GM18507 (cell line): ENCODE measurements around the gene PSMB3.

Experiments used
- DNase-seq: peaks from one replicate; pipeline ENCODE4 v3.0.0; 2011; ENCODE audit warnings: low read depth; ENCODE audit not compliant: insufficient read length; ENCODE audit errors: extremely low spot score
- FAIRE-seq: peaks from 2 replicates; lab custom pipeline; 2011; peaks lifted over from hg19 to GRCh38; lab: Jason Lieb, UNC

The PSMB3 gene

DNA sequence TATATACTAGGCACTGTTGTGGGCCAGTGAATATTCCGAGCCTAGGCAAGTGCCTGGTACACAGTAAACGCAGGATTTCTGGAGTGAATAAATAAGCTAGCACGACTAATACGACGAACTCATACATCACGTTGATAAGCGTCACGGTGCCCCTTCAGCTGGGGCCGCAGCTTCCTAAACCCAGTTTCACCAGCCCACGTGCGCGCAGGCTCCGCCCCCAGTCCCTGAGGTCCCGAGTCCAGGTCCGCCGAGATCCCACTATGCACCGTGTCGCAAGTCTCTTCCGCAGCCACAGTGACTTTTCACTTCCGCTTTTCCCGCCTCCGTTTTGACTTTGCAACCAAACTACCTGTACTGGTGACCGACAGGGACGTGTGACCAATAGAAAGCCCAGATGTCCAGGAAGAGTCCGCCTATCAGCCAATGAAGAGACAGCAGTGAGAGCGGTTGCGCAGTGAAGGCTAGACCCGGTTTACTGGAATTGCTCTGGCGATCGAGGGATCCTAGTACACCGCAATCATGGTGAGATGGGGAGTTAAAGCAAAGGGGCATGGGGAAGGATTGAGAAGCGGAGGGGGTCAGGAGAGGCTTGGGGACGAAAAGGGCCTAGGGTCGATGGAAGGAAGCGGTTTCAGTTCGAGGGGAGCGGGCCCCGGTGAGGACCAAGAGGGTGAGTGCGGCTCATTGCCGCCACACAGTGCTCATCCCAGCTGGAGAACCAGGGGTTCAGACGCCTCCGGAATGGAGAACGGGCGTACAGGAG, at the start of gene PSMB3:
TSS of gene PSMB3 (plus strand) at position 434 of the 763 bp plus-strand sequence. CDS start at position 520, 86 bp downstream.
- FAIRE-seq (no peak), DNase-seq (peak; percentile 92)

DNA sequence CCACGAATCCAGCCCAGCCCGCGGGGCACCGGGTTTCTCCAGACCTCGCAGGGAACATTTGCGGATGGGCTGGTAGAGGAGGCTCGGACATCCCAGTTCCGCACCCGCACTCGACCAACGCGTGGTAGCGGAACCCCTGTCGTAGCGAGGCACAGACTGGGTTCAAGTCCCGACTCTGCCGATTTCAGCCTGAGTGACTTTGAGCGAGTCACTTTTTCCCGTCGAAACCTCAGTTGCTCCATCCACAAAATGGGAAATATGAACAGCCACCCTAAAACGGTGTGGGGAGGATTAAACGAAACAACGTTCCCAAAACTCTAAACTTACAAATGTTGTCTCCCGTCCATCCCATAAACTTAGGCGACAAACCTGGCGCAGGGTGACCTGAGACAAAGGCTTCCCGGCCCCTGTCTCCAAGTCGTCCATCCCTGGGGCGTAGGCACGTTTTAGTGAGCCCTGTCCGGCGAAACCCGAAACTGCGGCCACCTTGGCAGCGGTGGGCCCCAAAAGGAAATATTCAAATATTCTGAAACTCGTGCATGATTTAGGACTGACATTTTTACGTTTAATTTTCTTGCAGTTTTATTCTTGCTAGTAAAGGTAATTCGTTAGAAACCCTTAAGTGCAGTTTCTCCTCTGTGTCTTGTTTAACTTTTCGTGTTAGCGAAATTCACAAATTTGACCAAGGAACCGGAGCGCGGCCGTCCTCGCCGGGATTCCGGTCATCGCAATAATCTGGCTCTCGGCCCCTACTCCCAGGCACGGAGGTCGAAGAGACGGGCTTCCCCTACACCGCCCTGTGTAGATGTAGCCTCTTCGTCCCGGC, 49.4 kb upstream of the PSMB3 start:
- no peak for FAIRE-seq

DNA sequence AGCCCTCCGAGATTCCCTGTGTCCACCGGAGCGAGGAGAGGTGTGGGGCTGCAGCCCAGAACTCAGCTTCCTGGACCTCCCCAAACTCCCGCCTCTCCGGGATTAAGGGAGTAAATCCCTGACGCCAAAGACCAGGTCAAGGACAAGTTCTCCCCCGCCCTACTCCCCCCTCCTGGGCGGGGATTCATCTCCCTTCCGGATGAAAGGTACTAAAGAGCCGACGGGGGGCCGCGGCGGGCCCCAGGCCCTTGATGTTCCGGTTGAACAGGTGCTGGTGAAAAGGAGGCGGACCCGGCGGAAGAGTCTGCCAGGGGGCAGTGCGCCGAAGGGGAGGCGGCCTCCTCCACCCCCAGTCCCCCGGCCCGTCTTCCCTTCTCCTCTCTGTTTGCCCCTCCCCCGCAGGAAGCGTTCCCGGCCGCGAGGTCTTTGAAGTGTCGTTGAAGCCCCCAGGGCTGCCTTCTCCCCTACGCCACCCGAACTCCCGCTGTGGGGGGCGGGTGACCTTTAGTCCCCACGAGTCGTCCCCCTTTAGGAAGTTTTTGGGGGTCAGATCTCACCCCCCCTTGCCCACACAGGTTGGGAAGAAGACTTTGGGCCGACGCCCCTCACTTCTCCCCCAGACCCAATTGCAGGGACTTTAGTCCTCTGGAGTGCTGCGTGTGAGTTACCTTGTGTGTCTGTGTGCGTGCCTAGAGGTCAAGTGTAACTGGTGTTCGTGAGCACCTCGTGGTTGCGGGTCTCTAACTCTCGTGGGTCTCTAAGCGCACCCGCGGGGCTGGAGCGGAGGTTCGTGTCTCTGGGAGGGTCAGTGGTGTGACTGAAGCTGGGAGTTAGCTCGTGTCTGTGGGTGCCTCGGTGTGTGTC, 48.6 kb upstream of the PSMB3 start:
- FAIRE-seq (no peak), DNase-seq (no peak)

More for the DNA sequence above, 49.4 kb upstream of the PSMB3 start:
- no peak for DNase-seq

DNA sequence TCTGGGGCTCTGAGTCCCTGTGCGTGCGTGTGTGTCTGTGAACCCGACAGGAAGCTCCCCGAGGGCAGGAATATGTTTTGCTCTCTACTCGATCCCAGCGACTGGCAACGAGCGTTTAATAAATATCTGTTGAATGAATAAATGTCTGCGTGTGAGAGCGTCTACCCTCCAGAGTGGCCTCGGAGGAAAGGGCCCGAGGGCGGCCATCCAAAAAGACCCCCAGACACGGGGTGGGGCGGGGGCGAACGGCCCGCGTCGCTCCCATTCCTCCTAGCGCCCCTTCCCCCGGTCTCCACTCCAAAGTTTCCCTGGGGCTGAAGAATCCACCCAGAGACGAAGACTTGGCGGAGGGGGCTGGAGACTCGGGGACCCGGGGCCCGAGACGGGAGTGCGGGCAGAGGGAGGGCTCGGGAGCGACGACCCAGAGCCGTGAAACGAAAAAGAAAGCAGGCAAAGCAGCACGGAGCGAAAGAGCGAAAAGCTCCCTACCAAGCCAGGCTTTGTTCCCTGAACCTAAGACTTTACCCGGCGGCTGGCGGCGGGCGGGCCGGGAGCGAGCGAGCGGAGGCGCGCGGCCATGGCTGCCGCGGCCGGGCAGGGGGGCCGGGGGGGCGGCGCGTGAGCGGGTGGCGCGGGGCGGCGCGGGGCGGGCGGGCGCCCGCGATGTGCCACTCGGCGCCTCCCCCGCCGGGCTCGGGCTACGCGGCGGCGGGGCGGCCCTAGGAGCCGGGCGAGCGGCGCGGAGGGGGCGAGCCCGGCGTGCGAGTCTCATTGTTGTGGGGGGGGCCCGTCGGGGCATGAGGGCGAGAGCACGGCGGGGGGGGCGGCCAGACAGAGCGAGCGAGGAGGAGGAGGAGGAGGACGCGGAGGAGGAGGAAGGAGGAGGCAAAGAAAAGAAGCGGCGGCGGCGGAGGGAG, 47.7 kb upstream of the PSMB3 start, which contains the start of gene MLLT6:
TSS of gene MLLT6 (plus strand) at position 668 of the 917 bp plus-strand sequence. CDS start 360 bp downstream, outside the sequence.
- FAIRE-seq (no peak), DNase-seq (no peak)

DNA sequence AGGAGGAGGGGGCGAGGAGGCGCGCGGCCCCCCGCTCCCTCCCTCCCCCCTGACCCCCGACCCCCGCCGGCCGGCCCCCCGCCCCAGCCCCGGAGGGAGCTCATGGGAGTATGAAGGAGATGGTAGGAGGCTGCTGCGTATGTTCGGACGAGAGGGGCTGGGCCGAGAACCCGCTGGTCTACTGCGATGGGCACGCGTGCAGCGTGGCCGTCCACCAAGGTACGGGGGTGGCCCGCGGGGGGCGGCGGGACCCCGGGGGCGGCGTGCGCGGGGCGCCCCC, 47.1 kb upstream of the PSMB3 start:
- DNase-seq = no peak
- FAIRE-seq = no peak

DNA sequence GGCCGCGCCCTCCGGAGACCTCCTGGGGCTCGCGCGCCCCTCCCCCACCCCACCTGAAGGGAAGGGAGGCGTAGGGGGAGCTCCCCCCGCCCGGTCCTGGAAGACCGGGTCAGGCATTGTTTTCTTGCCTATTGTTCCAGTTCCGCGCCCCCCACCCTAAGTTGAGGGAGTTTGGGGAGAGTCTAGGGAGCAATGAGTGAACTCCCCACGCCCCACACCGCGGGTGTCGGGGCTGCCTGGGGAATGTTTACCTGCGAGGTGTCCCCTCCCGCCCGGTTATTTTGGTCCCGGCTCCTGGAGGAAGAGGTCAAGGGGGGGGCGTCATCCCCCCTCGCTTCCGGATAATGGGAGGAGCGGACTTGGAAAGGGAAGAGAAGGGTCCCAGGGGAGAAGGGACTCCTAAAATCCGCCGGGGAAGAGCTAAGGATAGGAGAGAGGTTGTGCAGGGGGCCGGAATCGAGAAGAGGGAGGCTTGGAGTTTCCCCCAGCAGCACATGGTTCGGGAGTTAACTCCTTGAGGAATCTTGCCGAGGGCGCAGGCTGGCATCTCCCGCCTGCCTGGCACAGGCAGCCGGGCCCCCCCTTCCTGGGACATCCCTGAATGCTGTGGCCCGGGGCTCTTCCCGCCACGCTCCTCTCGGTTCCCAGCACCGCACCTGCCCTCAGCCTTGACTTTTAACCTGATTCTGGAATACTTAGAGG, 46.6 kb upstream of the PSMB3 start:
- DNase-seq (no peak), FAIRE-seq (no peak)

DNA sequence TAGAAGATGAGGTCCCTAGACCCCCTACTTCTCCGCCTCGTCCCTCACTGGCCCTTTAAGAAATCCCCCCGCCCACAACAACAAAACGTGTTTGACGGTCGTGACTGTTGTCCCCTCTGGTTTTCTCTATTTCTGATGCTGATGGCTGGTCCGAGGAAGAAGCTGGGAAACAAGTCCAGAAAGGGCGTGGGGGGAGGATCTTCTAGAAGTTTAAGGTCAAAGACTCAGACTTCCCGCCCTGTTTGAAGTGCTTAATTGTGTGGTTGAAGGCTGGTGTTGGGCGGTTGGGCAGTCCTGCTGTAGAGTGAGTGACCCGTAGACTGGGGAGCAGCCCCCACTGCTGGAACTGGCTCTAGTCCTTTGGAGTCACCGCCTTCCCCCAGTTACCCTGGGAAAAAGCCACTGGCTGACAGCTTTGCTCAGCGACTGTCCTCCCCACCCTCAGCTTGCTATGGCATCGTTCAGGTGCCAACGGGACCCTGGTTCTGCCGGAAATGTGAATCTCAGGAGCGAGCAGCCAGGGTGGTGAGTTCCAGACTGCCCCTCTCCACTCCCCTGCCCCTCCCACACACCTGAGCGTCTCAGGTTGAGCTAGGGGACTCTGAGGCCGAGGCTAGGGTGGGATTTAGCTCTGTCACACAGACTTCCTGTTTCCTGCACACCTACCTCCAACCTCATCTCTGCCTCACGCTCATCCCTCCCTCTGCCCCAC, 45.9 kb upstream of the PSMB3 start:
- no peak for FAIRE-seq
- DNase-seq = no peak

DNA sequence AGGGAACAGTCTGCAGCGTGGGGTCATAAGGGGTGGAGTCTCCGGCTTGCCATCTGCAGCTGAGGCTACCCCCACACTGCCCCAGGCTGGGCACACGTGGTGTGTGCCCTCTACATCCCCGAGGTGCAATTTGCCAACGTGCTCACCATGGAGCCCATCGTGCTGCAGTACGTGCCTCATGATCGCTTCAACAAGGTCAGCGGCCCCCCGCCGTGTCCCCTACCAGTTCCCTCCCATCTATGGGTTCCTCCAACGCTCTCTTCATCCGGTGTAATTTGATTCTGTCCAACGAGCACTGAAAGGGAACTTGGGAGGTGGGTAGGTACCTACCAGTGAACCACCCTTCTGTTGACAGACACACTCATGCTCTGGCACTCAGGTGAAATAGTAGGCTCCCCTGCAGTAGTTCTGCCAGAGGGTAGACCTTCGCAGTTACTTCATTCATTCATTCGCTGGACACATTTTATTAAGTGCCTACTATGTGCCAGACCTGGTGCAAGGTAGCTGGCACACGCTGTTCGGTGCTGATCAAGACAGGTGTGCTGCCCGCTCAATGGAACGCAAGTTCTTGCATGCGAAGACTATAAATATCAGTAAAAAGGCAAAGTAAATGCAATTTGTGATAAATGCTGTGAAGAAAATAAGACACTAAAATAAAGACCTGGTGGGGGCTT, 44.7 kb upstream of the PSMB3 start:
- no peak for DNase-seq
- FAIRE-seq = no peak

DNA sequence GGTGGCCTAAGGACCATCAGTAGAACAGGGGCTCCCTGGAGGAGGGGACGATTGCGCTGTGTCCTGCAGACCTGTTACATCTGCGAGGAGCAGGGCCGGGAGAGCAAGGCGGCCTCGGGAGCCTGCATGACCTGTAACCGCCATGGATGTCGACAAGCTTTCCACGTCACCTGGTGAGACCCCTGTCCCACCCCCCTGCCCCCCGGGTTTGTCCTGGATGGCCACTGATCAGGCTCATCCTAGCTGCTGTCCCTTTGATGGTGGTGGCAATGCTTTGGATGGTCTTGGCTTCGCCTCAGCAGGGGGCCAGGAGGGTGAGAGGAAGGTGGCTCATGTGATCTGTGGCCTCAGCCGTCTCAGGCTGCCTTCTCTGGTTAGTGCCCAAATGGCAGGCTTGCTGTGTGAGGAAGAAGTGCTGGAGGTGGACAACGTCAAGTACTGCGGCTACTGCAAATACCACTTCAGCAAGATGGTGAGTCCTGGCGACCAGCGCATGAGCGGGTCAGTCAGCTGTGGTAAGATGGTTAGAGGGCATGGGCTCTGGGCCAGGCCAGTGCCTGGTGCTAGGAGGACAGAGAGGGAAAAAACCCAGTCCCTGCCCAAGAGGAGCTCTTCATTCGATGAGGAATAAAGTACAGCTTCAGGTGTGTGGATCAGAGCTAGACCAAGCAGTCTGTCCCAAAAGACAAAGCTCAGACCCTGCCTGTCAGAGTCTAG, 43.3 kb upstream of the PSMB3 start:
- DNase-seq (no peak), FAIRE-seq (no peak)

DNA sequence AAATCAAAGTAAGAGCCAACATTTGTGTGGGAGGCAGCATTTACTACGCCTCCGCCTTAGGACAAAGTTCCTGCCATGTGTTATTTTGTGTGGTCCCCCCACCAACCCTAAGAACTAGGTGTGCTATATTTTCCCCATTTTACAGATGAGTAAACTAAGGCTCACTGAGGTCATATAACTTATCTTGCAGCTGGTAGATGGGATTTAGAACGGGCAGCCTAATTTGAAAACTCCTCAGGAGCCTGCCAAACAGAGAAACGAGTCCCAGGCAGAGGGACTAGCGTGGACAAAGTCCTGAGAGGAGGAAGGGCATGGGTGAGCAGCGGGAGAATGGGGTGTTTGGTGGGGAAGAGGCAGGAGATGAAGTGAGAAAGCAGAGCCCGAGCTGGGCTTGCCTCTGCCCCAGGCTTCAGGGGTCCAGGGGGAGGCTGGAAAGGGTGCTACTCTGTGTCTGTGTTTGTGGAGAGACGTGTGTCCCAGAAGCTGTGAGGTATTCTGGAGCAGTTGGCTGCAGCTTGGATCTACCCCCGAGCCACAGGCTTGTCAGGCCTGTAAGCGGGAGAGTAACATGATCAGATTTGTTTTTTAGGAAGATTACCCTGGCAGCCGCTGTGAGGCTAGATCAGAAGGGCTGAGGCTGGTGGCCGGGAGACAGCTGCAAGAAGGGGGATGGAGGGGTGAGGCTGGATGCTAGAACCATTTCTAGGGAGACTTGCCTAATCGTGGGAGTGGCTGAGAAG, 42.5 kb upstream of the PSMB3 start:
- DNase-seq = no peak
- FAIRE-seq = no peak

DNA sequence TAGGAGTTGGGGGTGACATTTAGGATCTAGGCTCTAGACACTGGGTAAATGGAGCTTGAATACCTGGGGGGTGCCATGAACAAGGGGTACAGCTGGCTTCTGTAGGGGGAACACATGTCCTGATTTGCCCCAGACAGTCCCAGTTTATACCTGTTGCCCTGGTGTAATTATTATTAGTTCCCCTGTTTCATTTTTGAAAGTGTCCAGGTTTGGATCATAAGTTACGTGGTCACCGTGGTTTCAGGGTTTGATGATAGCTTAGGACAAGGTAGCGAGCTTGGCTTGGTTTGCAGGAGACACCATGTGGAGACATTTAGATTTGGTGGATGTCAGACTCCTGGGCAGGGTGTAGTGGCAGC, 42.0 kb upstream of the PSMB3 start:
- FAIRE-seq (no peak), DNase-seq (no peak)

DNA sequence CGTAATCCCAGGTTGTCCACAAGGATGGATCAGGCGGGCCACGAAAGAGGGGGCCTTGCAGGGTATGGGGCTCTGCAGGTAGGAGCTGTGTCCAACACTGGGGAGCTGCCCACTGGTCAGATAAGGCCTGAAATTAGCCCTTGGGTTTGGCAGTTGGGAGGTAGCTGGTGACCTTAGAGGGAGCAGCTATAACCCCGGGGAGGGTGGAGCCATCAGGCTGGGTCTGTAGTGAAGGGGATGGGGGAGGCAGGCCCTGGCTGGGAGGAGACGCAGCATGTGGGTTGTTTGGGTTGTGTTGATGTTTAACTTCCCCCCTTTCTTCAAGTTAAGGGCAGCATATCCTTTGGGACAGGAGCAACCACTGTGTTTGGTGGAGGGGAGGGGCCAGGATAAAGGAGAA, 41.6 kb upstream of the PSMB3 start:
- no peak for DNase-seq
- FAIRE-seq = no peak

DNA sequence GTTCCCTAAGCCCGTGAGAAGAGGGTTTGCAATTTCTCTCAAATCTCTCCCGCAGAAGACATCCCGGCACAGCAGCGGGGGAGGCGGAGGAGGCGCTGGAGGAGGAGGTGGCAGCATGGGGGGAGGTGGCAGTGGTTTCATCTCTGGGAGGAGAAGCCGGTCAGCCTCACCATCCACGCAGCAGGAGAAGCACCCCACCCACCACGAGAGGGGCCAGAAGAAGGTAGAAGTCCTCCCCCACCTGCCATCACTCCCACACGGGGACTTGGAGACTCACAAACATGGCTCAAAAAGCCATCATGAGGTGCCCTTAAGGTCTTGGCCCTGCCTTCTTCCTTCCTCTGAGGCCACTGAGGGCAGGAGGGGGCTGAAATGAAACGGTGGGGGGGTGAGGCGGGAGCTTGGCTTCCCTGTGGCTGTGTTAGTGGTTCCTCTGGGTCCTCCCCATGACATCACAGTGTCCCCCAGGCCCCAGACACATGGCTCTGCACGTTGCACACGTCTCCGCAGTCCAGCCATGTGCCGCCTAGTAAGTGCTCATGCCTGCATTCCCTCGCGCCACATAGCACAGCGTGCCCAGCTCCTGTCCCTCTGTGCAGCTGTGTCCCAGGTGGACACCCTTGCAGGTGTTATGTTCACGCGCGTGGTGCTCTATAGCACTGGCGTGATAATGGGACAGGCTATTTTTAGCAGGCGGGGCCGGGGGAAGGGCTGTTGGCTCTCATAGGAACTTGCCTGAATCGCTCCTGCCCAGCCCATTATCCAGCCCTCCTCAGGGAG, 40.6 kb upstream of the PSMB3 start:
- DNase-seq (no peak), FAIRE-seq (no peak)

DNA sequence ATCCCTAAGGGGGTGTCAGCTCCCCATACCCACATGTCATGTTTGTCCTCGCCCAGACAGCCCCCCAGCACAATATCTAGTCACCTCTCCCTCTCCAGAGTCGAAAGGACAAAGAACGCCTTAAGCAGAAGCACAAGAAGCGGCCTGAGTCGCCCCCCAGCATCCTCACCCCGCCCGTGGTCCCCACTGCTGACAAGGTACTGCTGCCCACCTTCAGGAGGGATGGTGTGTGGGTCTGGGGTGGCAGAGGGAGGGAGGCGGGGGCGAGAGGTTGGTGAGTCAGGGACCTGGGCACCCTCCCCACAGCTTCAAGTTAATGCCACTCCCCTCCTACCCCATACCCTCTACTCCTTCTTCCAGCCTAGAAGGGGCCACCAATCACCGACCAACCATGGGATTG, 39.9 kb upstream of the PSMB3 start:
- FAIRE-seq (no peak), DNase-seq (no peak)

DNA sequence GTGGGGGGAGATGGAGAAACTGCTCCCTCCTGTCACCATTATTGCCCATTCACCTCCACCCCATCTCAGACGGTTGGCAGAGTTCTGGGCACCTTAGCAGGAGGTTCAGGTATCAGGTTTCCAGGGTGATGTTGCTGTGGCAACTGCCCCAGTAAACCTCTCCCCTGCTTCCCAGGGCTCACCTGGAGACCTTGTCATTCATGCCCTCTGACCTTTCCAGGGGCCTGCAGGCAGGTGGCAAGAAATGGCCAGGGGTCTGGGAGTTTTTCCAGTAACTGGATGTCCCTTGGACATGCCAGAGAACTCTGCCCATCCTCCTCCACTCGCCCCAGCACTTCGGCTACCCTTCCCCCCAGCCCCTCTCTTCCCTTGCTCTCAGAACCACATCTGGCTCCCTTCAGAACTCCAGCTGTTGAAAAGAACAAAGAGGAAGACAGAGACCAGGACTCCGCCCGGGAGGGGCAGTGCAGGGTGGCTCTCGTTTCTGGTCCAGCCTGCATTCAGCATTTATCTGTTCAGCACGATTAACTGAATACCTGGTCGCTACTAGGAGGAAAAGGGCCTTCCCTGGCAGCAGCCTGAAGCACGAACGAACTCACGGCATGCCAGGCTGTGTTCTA, 39.0 kb upstream of the PSMB3 start:
- FAIRE-seq (no peak), DNase-seq (no peak)
